Measurements from ENCODE around the gene TRIM41.

Gene TRIM41

GRCh38 chr5:181190711-181191525, 32.2 kb upstream of the TRIM41 start:
- Histone ChIP-seq H3K27ac (peak overlapping the region; percentile 74 to 94 (median 89)), H3K36me3 (no peaks in the 10 kb centered on the region; a peak in 1 of 22 replicates), H3K9me3 (replicated peaks in 1 of 11) (no peaks in the 10 kb centered on the region), H3K4me1 (peaks cover 11 to 30% (median 21%) of the 10 kb centered on the region in 10 experiments; a peak in 19 of 20 replicates), H3K4me3 (peak overlapping the region; percentile 69 to 91 (median 78)), H3K9ac (peak overlapping the region; percentile 83 to 92 (median 86)), H3K27me3 (no peaks in the 10 kb centered on the region), H3K4me2 (peak overlapping the region; percentile 95 to 100 (median 100)), H4K20me1 (no peaks in the 10 kb centered on the region)
- no peak for TF ChIP-seq Cebpa-rat (IDR thresholded peaks at IDR 0.05)

DNA sequence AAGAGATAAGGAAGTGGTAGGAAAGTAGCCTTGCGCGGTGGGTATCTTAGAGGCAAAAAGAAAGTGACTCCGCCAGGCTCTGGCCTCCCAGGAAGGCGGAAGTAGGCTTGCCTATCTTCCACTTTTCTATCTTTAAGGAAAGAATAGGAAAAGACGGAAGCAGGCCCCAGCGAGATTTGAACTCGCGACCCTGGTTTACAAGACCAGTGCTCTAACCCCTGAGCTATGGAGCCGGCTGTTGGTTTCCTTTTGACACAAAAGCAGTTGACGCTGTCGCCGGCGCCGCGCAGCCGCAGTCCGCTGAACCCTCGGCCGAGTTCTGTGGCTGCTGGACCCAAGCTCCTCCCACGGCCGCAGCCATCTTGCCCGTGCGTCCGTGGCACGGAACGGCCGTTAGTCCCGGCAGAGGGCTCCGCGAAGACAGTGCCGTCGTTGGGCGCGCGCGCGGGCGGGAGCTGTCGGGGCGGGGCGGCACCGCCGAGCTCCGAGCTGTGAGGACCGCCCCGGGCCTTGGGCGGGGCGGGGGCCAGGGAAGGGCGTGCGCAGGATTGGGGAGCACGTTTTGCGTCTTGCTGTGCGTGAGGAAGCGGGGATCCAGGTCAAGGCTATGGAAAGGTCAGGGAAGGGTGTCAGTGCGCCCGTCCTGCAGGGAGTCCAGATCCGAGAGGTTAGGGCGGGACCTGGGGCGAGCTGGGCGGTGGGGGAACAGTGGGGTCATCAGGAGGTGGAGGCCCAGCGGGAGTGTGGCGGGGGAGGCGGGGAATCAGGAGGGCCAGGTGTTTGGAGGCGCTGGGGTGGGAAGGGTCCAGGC, 31.4 kb upstream of the TRIM41 start:
- peaks cover 11 to 30% (median 23%) of the 10 kb centered on the region in 10 experiments; a peak in 19 of 20 replicates for H3K4me1 ChIP-seq
- peak overlapping the region; percentile 95 to 100 (median 100) for H3K4me2 ChIP-seq
- H4K20me1 ChIP-seq = no peaks in the 10 kb centered on the region
- H3K27ac ChIP-seq = peak overlapping the region; percentile 74 to 94 (median 89)
- no peaks in the 10 kb centered on the region for H3K9me3 ChIP-seq (replicated peaks in 1 of 11)
- H3K4me3 ChIP-seq = peak overlapping the region; percentile 69 to 91 (median 78)
- H3K9ac ChIP-seq = peak overlapping the region; percentile 83 to 92 (median 86)
- no peaks in the 10 kb centered on the region for H3K27me3 ChIP-seq
- no peak for TF ChIP-seq Cebpa-rat (IDR thresholded peaks at IDR 0.05)
- no peaks in the 10 kb centered on the region; a peak in 1 of 22 replicates for H3K36me3 ChIP-seq

- Histone ChIP-seq H3K4me3 (peak overlapping the region; percentile 69 to 91 (median 78)), H3K27me3 (no peaks in the 10 kb centered on the region), H3K4me2 (peak overlapping the region; percentile 87 to 100 (median 100)), H3K27ac (peak overlapping the region; percentile 74 to 94 (median 89); a peak in 21 of 22 replicates), H3K4me1 (peaks cover 11 to 35% (median 27%) of the 10 kb centered on the region in 10 experiments; a peak in 19 of 20 replicates), H3K9ac (peak overlapping the region; percentile 83 to 92 (median 86)), H3K36me3 (no peaks in the 10 kb centered on the region; a peak in 1 of 22 replicates), H3K9me3 (replicated peaks in 1 of 11) (no peaks in the 10 kb centered on the region), H4K20me1 (no peaks in the 10 kb centered on the region)
- no peak for TF ChIP-seq Cebpa-rat (IDR thresholded peaks at IDR 0.05)
Measured at GRCh38 chr5:181192337-181193046, 30.6 kb upstream of the TRIM41 start.

- TF ChIP-seq Cebpa-rat (IDR thresholded peaks at IDR 0.05) = no peak
- Histone ChIP-seq H3K36me3 (no peaks in the 10 kb centered on the region; a peak in 1 of 22 replicates), H3K9ac (peak overlapping the region in 1 of 11 experiments; percentile 83; a peak in 1 of 22 replicates), H4K20me1 (peaks cover 0 to 3% (median 0%) of the 10 kb centered on the region in 11 experiments; a peak in 1 of 22 replicates), H3K9me3 (replicated peaks in 1 of 11) (no peaks in the 10 kb centered on the region), H3K4me2 (peak overlapping the region in 8 of 11 experiments; percentile 15 to 100 (median 100); a peak in 15 of 22 replicates), H3K27me3 (no peaks in the 10 kb centered on the region), H3K27ac (no peak overlapping the region), H3K4me3 (no peak overlapping the region), H3K4me1 (peaks cover 12 to 47% (median 36%) of the 10 kb centered on the region in 10 experiments; a peak in 19 of 20 replicates)
Measured at GRCh38 chr5:181193656-181194055, 29.4 kb upstream of the TRIM41 start.

- no peaks in the 10 kb centered on the region for H3K9me3 ChIP-seq (replicated peaks in 1 of 11)
- no peak overlapping the region for H3K27ac ChIP-seq
- H3K9ac ChIP-seq = no peak overlapping the region
- no peak overlapping the region for H3K4me2 ChIP-seq
- H3K27me3 ChIP-seq = no peaks in the 10 kb centered on the region
- peaks cover 18 to 57% (median 43%) of the 10 kb centered on the region in 10 experiments for H3K4me1 ChIP-seq
- no peaks in the 10 kb centered on the region; a peak in 1 of 22 replicates for H3K36me3 ChIP-seq
- peaks cover 0 to 7% (median 0%) of the 10 kb centered on the region in 11 experiments; a peak in 2 of 22 replicates for H4K20me1 ChIP-seq
- no peak for TF ChIP-seq Cebpa-rat (IDR thresholded peaks at IDR 0.05)
- H3K4me3 ChIP-seq = no peak overlapping the region
Measured at GRCh38 chr5:181194489-181195248, 28.4 kb upstream of the TRIM41 start.

DNA sequence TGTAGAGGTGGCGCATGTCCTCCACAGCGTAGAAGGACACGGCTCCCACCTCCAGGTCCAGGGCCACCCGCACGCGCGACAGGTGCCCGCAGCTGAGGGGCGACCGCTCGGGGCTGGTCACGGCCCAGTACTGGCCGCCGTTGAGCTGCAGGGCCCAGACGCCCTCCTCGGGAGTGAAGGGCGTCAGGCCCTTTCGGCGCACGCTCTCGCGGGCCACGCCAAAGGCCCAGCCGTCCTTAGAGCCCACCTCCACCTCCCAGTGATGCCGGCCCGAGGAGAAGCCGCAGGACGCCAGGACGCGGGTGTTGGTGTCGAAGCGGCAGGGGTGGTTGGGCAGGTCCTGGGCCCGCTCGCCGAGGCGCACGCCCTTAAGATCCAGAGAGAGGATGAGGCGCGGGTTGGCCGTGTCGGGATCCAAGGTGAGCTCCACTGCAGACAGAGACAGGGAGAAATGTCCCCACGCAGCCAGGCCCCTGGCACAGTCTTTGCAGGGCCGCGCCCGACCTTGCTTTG, 27.8 kb upstream of the TRIM41 start:
- Histone ChIP-seq H3K4me1 (peaks cover 23 to 60% (median 47%) of the 10 kb centered on the region in 10 experiments), H4K20me1 (peaks cover 0 to 8% (median 0%) of the 10 kb centered on the region in 11 experiments; a peak in 2 of 22 replicates), H3K27ac (no peak overlapping the region), H3K27me3 (peaks cover 0 to under 1% (median 0%) of the 10 kb centered on the region in 11 experiments; a peak in 1 of 22 replicates), H3K9ac (no peak overlapping the region), H3K4me2 (no peak overlapping the region), H3K9me3 (replicated peaks in 1 of 11) (no peaks in the 10 kb centered on the region), H3K36me3 (no peaks in the 10 kb centered on the region; a peak in 1 of 22 replicates), H3K4me3 (no peak overlapping the region)
- no peak for TF ChIP-seq Cebpa-rat (IDR thresholded peaks at IDR 0.05)

GRCh38 chr5:181197326-181197951, 25.6 kb upstream of the TRIM41 start:
- peaks cover 0 to 9% (median 0%) of the 10 kb centered on the region in 11 experiments; a peak in 2 of 22 replicates for H4K20me1 ChIP-seq
- H3K4me2 ChIP-seq = peak overlapping the region in 9 of 11 experiments; percentile 4 to 76 (median 60); a peak in 16 of 22 replicates
- H3K27ac ChIP-seq = no peak overlapping the region
- no peak overlapping the region for H3K9ac ChIP-seq
- H3K36me3 ChIP-seq = no peaks in the 10 kb centered on the region; a peak in 1 of 22 replicates
- no peak for TF ChIP-seq Cebpa-rat (IDR thresholded peaks at IDR 0.05)
- H3K4me1 ChIP-seq = peaks cover 27 to 56% (median 46%) of the 10 kb centered on the region in 10 experiments
- peaks cover 0 to 21% (median 18%) of the 10 kb centered on the region in 11 experiments; a peak in 17 of 22 replicates for H3K27me3 ChIP-seq
- no peaks in the 10 kb centered on the region for H3K9me3 ChIP-seq (replicated peaks in 1 of 11)
- H3K4me3 ChIP-seq = no peak overlapping the region

Measured in BLaER1 treated with 17β-estradiol and CSF1 and Interleukin-3, amounts not matched to agents 10 nM and 100 nM (cell line).